ENCODE results near the gene ACMSD.
"Not testable (repeated sequence)": the region's sequence is repeated elsewhere in the genome, so short reads cannot be mapped to it uniquely, and the experiment has no call there.

Gene ACMSD

DNA sequence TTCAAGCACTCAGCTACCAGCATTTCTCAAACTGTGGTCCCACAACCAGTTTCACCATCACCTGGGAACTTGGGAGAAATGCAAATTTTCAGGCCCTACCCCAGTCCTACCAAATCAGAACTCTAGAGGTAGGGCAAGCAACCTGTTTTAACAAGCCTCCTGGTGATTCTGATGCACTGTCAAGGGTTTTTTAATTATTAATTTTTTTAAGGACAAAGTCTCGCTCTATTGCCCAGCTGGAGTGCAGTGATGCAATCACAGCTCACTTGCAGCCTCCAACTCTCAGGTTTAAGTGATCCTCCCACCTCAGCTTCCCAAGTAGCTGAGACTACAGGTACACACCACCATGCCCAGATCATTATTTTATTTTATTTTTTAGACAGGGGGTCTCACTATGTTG is 7.8 kb downstream of the ACMSD start:
- TF ChIP-seq, protein P1, sequence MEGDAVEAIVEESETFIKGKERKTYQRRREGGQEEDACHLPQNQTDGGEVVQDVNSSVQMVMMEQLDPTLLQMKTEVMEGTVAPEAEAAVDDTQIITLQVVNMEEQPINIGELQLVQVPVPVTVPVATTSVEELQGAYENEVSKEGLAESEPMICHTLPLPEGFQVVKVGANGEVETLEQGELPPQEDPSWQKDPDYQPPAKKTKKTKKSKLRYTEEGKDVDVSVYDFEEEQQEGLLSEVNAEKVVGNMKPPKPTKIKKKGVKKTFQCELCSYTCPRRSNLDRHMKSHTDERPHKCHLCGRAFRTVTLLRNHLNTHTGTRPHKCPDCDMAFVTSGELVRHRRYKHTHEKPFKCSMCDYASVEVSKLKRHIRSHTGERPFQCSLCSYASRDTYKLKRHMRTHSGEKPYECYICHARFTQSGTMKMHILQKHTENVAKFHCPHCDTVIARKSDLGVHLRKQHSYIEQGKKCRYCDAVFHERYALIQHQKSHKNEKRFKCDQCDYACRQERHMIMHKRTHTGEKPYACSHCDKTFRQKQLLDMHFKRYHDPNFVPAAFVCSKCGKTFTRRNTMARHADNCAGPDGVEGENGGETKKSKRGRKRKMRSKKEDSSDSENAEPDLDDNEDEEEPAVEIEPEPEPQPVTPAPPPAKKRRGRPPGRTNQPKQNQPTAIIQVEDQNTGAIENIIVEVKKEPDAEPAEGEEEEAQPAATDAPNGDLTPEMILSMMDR (IDR thresholded peaks at IDR 0.05; ENCODE audit: control insufficient read depth, extremely low read depth, insufficient read depth) = no peak
- DNase-seq (ENCODE audit: low read depth) = no peak
- no peak overlapping the region for H3K4me3 ChIP-seq (ENCODE audit: low read depth, low read length)

DNA sequence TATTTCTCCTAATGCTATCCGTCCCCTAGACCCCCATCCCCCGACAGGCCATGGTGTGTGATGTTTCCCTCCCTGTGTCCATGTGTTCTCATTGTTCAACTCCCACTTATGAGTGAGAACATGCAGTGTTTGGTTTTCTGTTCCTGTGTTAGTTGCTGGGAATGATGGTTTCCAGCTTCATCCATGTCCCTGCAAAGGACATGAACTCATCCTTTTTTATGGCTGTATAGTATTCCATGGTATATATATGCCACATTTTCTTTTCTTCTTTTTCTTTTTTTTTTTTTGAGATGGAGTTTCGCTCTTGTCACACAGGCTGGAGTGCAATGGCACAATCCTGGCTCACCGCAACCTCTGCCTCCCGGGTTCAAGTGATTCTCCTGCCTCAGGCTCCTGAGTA is 9.2 kb downstream of the ACMSD start:
- not testable (repeated sequence) for DNase-seq (ENCODE audit: low read depth); H3K4me3 ChIP-seq (ENCODE audit: low read depth, low read length)

DNA sequence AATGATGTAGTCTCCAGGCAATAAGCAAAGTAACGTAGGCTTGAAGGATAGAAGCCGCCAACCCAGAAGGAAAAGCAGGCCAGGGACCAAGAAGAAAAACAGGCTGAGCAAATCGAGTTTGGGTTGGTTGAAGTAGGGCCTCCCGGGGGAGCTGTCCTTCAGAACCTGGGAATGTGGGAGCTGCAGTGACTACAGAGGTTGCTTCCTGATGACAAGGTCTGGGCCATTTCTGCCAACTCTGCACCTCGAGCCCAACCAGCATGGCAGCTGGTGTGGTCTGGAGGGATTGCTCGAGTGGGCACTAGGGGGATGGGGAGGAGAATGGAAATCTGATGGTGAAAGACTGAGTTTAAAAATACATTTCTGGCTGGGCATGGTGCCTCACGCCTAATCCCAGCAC is 14.1 kb downstream of the ACMSD start:
- H3K4me3 ChIP-seq (ENCODE audit: low read depth, low read length) = no peak overlapping the region
- TF ChIP-seq, protein P1 (IDR thresholded peaks at IDR 0.05; ENCODE audit: control insufficient read depth, extremely low read depth, insufficient read depth) = no peak
- no peak for DNase-seq (ENCODE audit: low read depth)

DNA sequence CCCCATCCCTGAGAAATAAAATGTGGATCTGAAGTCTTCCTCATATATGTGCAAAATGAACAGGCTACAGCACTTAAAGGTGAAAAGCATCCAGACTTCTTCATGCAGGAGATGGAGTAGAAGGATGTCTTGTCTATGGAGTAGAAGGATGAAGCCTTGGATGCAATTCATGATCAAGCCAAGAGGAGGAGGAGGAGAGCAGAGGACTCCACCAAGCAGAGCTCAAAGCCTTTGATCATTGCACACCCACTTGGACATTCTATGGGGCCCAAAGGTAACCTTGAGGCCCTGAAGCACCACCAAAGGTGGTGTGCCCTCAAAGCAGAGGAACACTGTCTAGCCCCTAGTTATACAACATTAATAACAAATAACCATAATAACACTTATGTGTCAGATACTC is 17.3 kb downstream of the ACMSD start:
- DNase-seq (ENCODE audit: low read depth) = no peak
- TF ChIP-seq, protein P1 (IDR thresholded peaks at IDR 0.05; ENCODE audit: control insufficient read depth, extremely low read depth, insufficient read depth) = no peak

DNA sequence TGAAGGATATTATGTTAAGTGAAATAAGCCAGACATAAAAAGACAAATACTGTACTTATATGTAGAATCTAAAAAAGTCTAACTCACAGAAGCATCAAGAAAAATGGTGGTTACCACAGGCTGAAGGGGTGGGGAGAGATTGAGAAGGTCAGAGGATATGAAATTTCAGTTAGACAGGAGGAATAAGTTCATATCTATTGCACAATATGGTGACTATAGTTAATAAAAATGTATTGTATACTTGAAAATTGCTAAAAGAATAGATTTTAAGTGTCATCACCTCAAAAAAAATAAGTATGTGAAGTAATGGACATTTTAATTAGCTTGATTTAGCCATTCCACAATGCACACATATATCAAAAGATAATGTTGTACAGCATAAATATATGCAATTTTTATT is 19.8 kb downstream of the ACMSD start:
- TF ChIP-seq, protein P1 (IDR thresholded peaks at IDR 0.05; ENCODE audit: control insufficient read depth, extremely low read depth, insufficient read depth) = no peak
- no peak for DNase-seq (ENCODE audit: low read depth)
- H3K4me3 ChIP-seq (ENCODE audit: low read depth, low read length) = no peak overlapping the region

More for the DNA sequence above, 17.3 kb downstream of the ACMSD start:
- H3K4me3 ChIP-seq (ENCODE audit: low read depth, low read length) = no peak overlapping the region

DNA sequence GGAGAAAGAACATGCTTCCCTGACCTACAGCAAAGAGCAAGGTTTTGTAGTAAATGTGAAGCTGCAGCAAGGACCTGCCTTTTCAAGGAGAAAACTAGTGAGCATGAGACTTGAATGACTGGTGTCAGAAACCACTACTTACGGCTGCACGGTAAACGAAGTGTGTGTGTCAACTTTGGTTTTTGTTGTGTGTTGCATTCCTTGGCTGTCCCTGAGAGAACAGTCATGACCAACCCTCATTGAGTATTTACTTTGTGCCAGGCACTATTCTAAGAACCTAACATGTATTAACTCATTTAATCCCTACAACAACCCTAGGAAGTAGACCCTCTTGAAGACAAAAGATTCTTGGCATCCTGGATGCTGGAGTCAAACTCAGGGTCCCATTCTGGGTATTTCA is 22.8 kb downstream of the ACMSD start:
- no peak overlapping the region for H3K4me3 ChIP-seq (ENCODE audit: low read depth, low read length)
- TF ChIP-seq, protein P1 (IDR thresholded peaks at IDR 0.05; ENCODE audit: control insufficient read depth, extremely low read depth, insufficient read depth) = no peak
- no peak for DNase-seq (ENCODE audit: low read depth)

DNA sequence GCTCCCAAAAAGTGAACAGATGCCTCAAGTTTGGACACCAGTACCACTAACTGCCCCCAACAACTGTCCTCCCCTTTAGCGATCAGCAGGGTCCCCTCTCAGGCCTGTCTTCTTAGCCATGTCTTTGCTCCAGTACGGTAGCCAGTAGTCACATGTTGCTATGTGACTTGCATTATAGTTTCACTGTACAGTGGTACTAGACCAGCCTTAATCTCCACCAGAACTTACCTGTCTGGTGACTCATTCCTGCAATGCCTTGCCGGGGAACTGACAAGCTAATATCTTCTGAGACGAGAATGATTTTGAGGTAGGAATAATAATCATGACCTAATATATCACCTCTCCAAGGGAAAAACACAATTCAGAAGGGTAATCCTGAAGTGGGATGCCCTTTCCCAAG is 23.7 kb downstream of the ACMSD start:
- TF ChIP-seq, protein P1 (IDR thresholded peaks at IDR 0.05; ENCODE audit: control insufficient read depth, extremely low read depth, insufficient read depth) = no peak
- no peak overlapping the region for H3K4me3 ChIP-seq (ENCODE audit: low read depth, low read length)
- DNase-seq (ENCODE audit: low read depth) = no peak

Measured in LNCaP clone FGC (cell line).